ENCODE measurements around the gene SSH2.
"Not testable (repeated sequence)": the region's sequence is repeated elsewhere in the genome, so short reads cannot be mapped to it uniquely, and the experiment has no call there.

SSH2 gene

GRCh38 chr17:29930409-29931010, 482 bp upstream of the SSH2 start:
- peak; percentile 72 to 91 for DNase-seq

GRCh38 chr17:29929006-29929532, 959 bp downstream of the SSH2 start:
- peak; percentile 82 to 86 for DNase-seq

- DNase-seq = no peak
These were observed 2.5 kb downstream of the SSH2 start for GRCh38 chr17:29927546-29927945.

GRCh38 chr17:29924786-29925185, 5.2 kb downstream of the SSH2 start:
- DNase-seq = no peak

GRCh38 chr17:29918922-29919856, 10.8 kb downstream of the SSH2 start:
- no peak for DNase-seq

GRCh38 chr17:29918016-29918415, 12.0 kb downstream of the SSH2 start:
- DNase-seq = no peak

GRCh38 chr17:29914819-29915537, 15.1 kb downstream of the SSH2 start:
- DNase-seq = no peak

- DNase-seq = no peak
These were observed 18.3 kb downstream of the SSH2 start for GRCh38 chr17:29911641-29912177.

GRCh38 chr17:29909236-29910003, 20.6 kb downstream of the SSH2 start:
- no peak for DNase-seq

GRCh38 chr17:29906969-29907368, 23.1 kb downstream of the SSH2 start:
- DNase-seq = no peak

- DNase-seq = no peak
These were observed 24.2 kb downstream of the SSH2 start for GRCh38 chr17:29905879-29906167.

GRCh38 chr17:29905086-29905878, 24.7 kb downstream of the SSH2 start:
- no peak for DNase-seq

- DNase-seq = peak in 1 of 2 experiments; percentile 16
These were observed 26.6 kb downstream of the SSH2 start for GRCh38 chr17:29903471-29903870.

GRCh38 chr17:29897136-29897535, 32.9 kb downstream of the SSH2 start:
- not testable (repeated sequence) for DNase-seq

- DNase-seq = no peak
These were observed 37.8 kb downstream of the SSH2 start for GRCh38 chr17:29892201-29892600.

GRCh38 chr17:29891131-29891530, 38.9 kb downstream of the SSH2 start:
- DNase-seq = no peak

- DNase-seq = no peak
These were observed 44.9 kb downstream of the SSH2 start for GRCh38 chr17:29885031-29885640.

GRCh38 chr17:29883497-29883896, 46.5 kb downstream of the SSH2 start:
- DNase-seq = no peak

- no peak for DNase-seq
These were observed 48.8 kb downstream of the SSH2 start for GRCh38 chr17:29881256-29881655.

GRCh38 chr17:29880031-29880430, 50.0 kb downstream of the SSH2 start:
- no peak for DNase-seq

- DNase-seq = no peak
These were observed 55.0 kb downstream of the SSH2 start for GRCh38 chr17:29874931-29875596.

Measured in NCI-H526 (cell line).